A549 (cell line): ENCODE data around the gene SPATA9. TPM values are rescaled to one million over a fixed set of nuclear protein-coding genes. Genes with fewer than 3 reads are reported as not detected.

Experiments
- ATAC-seq, 2 experiments: fragments of 200-7000 bp in 1 of 2; fragments of >200 bp in 1 of 2; cut with Nextera tagmentation in 1 of 2; cut with Tn5 transposase in 1 of 2; 3 replicates each; pipeline versions ENCODE4 v1.8.0 to v1.9.1; 2018 to 2020; ENCODE audit warnings: mild to moderate bottlenecking in 1 of 2, moderate library complexity in 1 of 2
- CTCF ChIA-PET: fragments of 300-600 bp; sonication (Branson Sonifier 250); formaldehyde crosslinking; extraction: SDS; loops from one replicate; lab custom pipeline; 2021; ENCODE audit warnings: antibody characterized with exemption, inconsistent platforms; lab: Yijun Ruan, JAX
- POLR2A ChIA-PET: fragments of 350-600 bp; formaldehyde crosslinking; extraction: SDS; loops from one replicate; lab custom pipeline; 2021; ENCODE audit warnings: antibody characterized with exemption, inconsistent platforms; lab: Yijun Ruan, JAX
- DNase-seq, 2 experiments: peaks; one replicate each; pipeline versions ENCODE4 v3.0.0 to v3.0.0-alpha.2; 2011 to 2016; ENCODE audit warnings: low read depth in 1 of 2, low spot score in 1 of 2
- FAIRE-seq: peaks from 2 replicates; lab custom pipeline; 2011; peaks lifted over from hg19 to GRCh38; lab: Jason Lieb, UNC
- H3K27ac ChIP-seq, 2 experiments: fragments of >200 bp; sonication (Bioruptor Twin); formaldehyde crosslinking; 3 replicates each; pipeline ENCODE4 v1.5.1; 2016 to 2017
- H3K4me1 ChIP-seq: fragments of >200 bp; sonication (Bioruptor Twin); formaldehyde crosslinking; 3 replicates; pipeline ENCODE4 v1.6.1; 2016
- H3K4me2 ChIP-seq: fragments of >200 bp; sonication (Bioruptor Twin); formaldehyde crosslinking; 3 replicates; pipeline ENCODE4 v1.6.1; 2016
- H3K4me3 ChIP-seq: fragments of >200 bp; sonication (Bioruptor Twin); formaldehyde crosslinking; 3 replicates; pipeline ENCODE4 v1.5.1; 2016
- H3K9me3 ChIP-seq: fragments of >200 bp; sonication (Bioruptor Twin); formaldehyde crosslinking; 3 replicates; pipeline ENCODE4 v1.6.1; 2016
- CEBPB ChIP-seq, 2 experiments: fragments of >200 bp in 1 of 2; sonication (Bioruptor Twin) in 1 of 2; formaldehyde crosslinking in 1 of 2; IDR thresholded peaks; 2 replicates each; pipeline ENCODE4 v1.6.1; 2012 to 2016
- EHF ChIP-seq: fragments of 250-450 bp; sonication (Bioruptor Pico); IDR thresholded peaks from 2 replicates; pipeline ENCODE4 v1.5.0; 2020; ENCODE audit warnings: mild to moderate bottlenecking
- EHMT2 ChIP-seq: fragments of 200-600 bp; sonication (generic); IDR thresholded peaks from 2 replicates; pipeline ENCODE4 v1.6.1; 2016; ENCODE audit warnings: antibody characterized with exemption, low read depth, mild to moderate bottlenecking, moderate library complexity
- EP300 ChIP-seq, 2 experiments: fragments of >200 bp; sonication (Bioruptor Twin); formaldehyde crosslinking; IDR thresholded peaks; 2 replicates in 1 of 2; 3 replicates in 1 of 2; pipeline ENCODE4 v1.6.1; 2016 to 2017
- ESRRA ChIP-seq: fragments of 150-350 bp; IDR thresholded peaks from 2 replicates; pipeline ENCODE4 v1.6.1; 2014; ENCODE audit warnings: mild to moderate bottlenecking, low read length, borderline replicate concordance
- FOXS1 ChIP-seq: fragments of 250-450 bp; sonication (Bioruptor Pico); IDR thresholded peaks from 2 replicates; pipeline ENCODE4 v1.5.0; 2020; ENCODE audit warnings: mild to moderate bottlenecking, moderate library complexity
- GATA3 ChIP-seq: IDR thresholded peaks from 2 replicates; pipeline ENCODE4 v1.6.1; 2012; ENCODE audit warnings: borderline replicate concordance
- HOXA7 ChIP-seq: fragments of 250-450 bp; sonication (Bioruptor Pico); IDR thresholded peaks from 2 replicates; pipeline ENCODE4 v1.5.0; 2020; ENCODE audit warnings: mild to moderate bottlenecking, moderate library complexity
- JUNB ChIP-seq: fragments of >200 bp; sonication (Bioruptor Twin); formaldehyde crosslinking; IDR thresholded peaks from 2 replicates; pipeline ENCODE4 v1.6.1; 2016
- KDM1A ChIP-seq: fragments of 200-600 bp; sonication (generic); IDR thresholded peaks from 2 replicates; pipeline ENCODE4 v1.6.1; 2016; ENCODE audit warnings: low read depth, mild to moderate bottlenecking
- KDM5A ChIP-seq: fragments of 200-600 bp; sonication (generic); IDR thresholded peaks from 2 replicates; pipeline ENCODE4 v1.6.1; 2016; ENCODE audit warnings: antibody characterized with exemption, mild to moderate bottlenecking
- PHF8 ChIP-seq: fragments of 200-600 bp; sonication (generic); IDR thresholded peaks from 2 replicates; pipeline ENCODE4 v1.6.1; 2016; ENCODE audit warnings: low read depth, mild to moderate bottlenecking, antibody characterized with exemption, moderate library complexity, borderline replicate concordance
- POLR2A ChIP-seq: IDR thresholded peaks from 2 replicates; pipeline ENCODE4 v1.6.1; 2012; ENCODE audit warnings: mild to moderate bottlenecking, low read length
- RAD21 ChIP-seq, 2 experiments: fragments of >200 bp in 1 of 2; sonication (Bioruptor Twin) in 1 of 2; formaldehyde crosslinking in 1 of 2; IDR thresholded peaks in 1 of 2; conservative IDR thresholded peaks in 1 of 2; 2 replicates in 1 of 2; 3 replicates in 1 of 2; pipeline ENCODE4 v1.6.1; 2012 to 2018; ENCODE audit warnings: inconsistent platforms in 1 of 2
- RCOR1 ChIP-seq: fragments of 150-350 bp; IDR thresholded peaks from 2 replicates; pipeline ENCODE4 v1.6.1; 2014; ENCODE audit warnings: antibody characterized with exemption, low read length, low read depth
- RFX5 ChIP-seq: fragments of 450-650 bp; IDR thresholded peaks from 2 replicates; pipeline ENCODE4 v1.7.1; 2014; ENCODE audit warnings: antibody characterized with exemption, mild to moderate bottlenecking, moderate library complexity
- RNF2 ChIP-seq: fragments of 200-600 bp; sonication (generic); IDR thresholded peaks from 2 replicates; pipeline ENCODE4 v1.6.1; 2016; ENCODE audit warnings: low read depth, mild to moderate bottlenecking, antibody characterized with exemption, moderate library complexity, borderline replicate concordance
- SMC3 ChIP-seq: fragments of >200 bp; sonication (Bioruptor Twin); formaldehyde crosslinking; IDR thresholded peaks from 3 replicates; pipeline ENCODE4 v1.6.1; 2018; ENCODE audit warnings: inconsistent platforms
- SREBF2 ChIP-seq: fragments of 450-650 bp; IDR thresholded peaks from 2 replicates; pipeline ENCODE4 v1.6.1; 2014; ENCODE audit warnings: mild to moderate bottlenecking, moderate library complexity
- TFCP2L1 ChIP-seq: fragments of 250-450 bp; sonication (Bioruptor Pico); IDR thresholded peaks from 2 replicates; pipeline ENCODE4 v1.5.0; 2021; ENCODE audit warnings: mild to moderate bottlenecking
- ZC3H11A ChIP-seq: fragments of 450-650 bp; IDR thresholded peaks from 2 replicates; pipeline ENCODE4 v1.6.1; 2014; ENCODE audit warnings: antibody characterized with exemption, mild to moderate bottlenecking
- ZFP36 ChIP-seq: fragments of 450-650 bp; IDR thresholded peaks from 2 replicates; pipeline ENCODE4 v1.6.1; 2014; ENCODE audit warnings: borderline replicate concordance; ENCODE audit not compliant: partially characterized antibody
- ZNF302 ChIP-seq: fragments of 250-450 bp; sonication (Bioruptor Pico); IDR thresholded peaks from 2 replicates; pipeline ENCODE4 v1.9.0; 2021; ENCODE audit warnings: inconsistent platforms, mild to moderate bottlenecking, moderate library complexity
- ZSCAN20 ChIP-seq: fragments of 250-450 bp; sonication (Bioruptor Pico); IDR thresholded peaks from 2 replicates; pipeline ENCODE4 v1.8.0; 2022; ENCODE audit warnings: mild to moderate bottlenecking, moderate library complexity
- WGBS: methylation state at CpG from one replicate; pipeline ENCODE4 v1.1.6; 2017; ENCODE audit errors: missing lambda C conversion rate; 5-methylcytosine and 5-hydroxymethylcytosine counted together
- polyA plus RNA-seq, 4 experiments: library from polyadenylated mRNA; depleted of rRNA in 3 of 4; stranded (reverse); fragments of >200 nt; fragmentation: RNase III in 1 of 4; extraction: RNeasy Plus Mini Kit Qiagen cat#74134 plus additional on column Dnase treatment in 1 of 4; gene quantifications; 2 replicates in 3 of 4; 3 replicates in 1 of 4; pipeline ENCODE4 v1.2.3, GENCODE V29; 2011 to 2017
- TF ChIP-seq, protein P1 (sequence below): fragments of 250-450 bp; sonication (Bioruptor Pico); IDR thresholded peaks from 2 replicates; pipeline ENCODE4 v1.5.0; 2020; ENCODE audit warnings: low read depth, mild to moderate bottlenecking, moderate library complexity
- TF ChIP-seq, protein P2 (sequence below): fragments of >200 bp; sonication (Bioruptor Twin); formaldehyde crosslinking; IDR thresholded peaks from 3 replicates; pipeline ENCODE4 v1.6.1; 2016
- TF ChIP-seq, protein P3 (sequence below): IDR thresholded peaks from 2 replicates; pipeline ENCODE4 v1.6.1; 2012
- TF ChIP-seq, protein P4 (sequence below): fragments of 150-350 bp; IDR thresholded peaks from 2 replicates; pipeline ENCODE4 v1.6.1; 2014; ENCODE audit warnings: low read depth, mild to moderate bottlenecking, low read length
- TF ChIP-seq, protein P5 (sequence below): fragments of >200 bp; sonication (Bioruptor Twin); formaldehyde crosslinking; IDR thresholded peaks from 2 replicates; pipeline ENCODE4 v1.6.1; 2016

SPATA9 gene
- polyA plus RNA-seq, 2 of the 4 experiments (the other 2 are of a cell fraction), result 0.16 TPM; not detected in 1

DNA sequence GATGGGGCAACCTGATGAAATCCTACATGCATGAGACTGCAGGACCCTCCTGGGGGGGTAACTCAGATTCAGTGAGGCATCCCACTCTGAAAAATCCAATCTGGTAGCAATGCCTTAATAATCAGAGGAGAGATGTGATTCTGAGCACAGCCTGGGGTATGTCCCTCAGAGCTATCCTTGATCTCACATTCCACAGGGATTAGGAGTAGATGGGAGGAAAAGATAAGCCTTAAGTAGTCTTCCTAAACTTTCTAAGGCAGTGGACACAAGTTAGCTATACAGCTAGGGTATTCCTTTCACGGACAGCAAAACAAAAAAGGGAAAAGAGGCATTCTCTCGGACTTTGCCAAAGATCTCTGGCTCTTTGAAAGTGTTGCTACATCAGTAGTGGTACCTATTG lies 3.9 kb upstream of the SPATA9 start:
- Histone ChIP-seq H3K9me3 (no peaks in the 10 kb centered on the region), H3K4me2 (no peak overlapping the region), H3K27ac (no peak overlapping the region)
- ATAC-seq, result no peak
- no peak for FAIRE-seq
- CTCF ChIA-PET, result no interaction called here
- TF ChIP-seq TFCP2L1 (CRISPR knock-in tag) (no peak), POLR2A (no peak), ESRRA (no peak)
- TF ChIP-seq, all 56 proteins: peak for 0
- DNase-seq, result no peak
- 34% methylated on average over 2 of the region's 2 CpGs for WGBS
- Histone ChIP-seq H3K4me3 (no peak overlapping the region), H3K4me1 (no peaks in the 10 kb centered on the region)
- POLR2A ChIA-PET, result no interaction called here

DNA sequence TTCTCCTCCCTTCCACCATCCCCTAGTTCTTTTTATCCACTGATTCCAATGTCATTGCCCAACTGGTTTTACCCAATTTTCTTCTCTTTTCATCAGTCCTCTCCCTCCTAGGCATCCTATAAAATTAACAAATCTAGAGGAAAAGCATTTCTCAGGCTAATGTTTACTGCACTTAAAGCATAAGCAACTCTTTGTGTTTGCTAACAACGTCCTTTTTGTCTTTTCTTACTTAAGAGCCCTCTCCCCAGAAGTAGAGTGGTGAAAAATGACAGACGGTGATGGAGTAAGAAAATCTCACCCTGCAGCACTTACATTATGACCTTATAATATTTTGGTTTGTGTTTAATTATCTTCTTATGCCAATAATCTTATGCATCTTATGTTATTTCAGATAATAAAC lies 1.6 kb upstream of the SPATA9 start:
- POLR2A ChIA-PET, result no interaction called here
- 39% methylated on average over 2 of the region's 2 CpGs for WGBS
- H3K4me2 ChIP-seq, result no peak overlapping the region
- DNase-seq (no peak), FAIRE-seq (no peak), ATAC-seq (no peak)
- CTCF ChIA-PET, result no interaction called here
- H3K4me1 ChIP-seq, result no peaks in the 10 kb centered on the region
- no peaks in the 10 kb centered on the region for H3K9me3 ChIP-seq
- TF ChIP-seq EHMT2, result no peak
- TF ChIP-seq, protein P1, sequence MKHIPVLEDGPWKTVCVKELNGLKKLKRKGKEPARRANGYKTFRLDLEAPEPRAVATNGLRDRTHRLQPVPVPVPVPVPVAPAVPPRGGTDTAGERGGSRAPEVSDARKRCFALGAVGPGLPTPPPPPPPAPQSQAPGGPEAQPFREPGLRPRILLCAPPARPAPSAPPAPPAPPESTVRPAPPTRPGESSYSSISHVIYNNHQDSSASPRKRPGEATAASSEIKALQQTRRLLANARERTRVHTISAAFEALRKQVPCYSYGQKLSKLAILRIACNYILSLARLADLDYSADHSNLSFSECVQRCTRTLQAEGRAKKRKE (CRISPR knock-in tag), result no peak
- no peak for TF ChIP-seq ZSCAN20 (CRISPR knock-in tag)
- TF ChIP-seq, protein P2, sequence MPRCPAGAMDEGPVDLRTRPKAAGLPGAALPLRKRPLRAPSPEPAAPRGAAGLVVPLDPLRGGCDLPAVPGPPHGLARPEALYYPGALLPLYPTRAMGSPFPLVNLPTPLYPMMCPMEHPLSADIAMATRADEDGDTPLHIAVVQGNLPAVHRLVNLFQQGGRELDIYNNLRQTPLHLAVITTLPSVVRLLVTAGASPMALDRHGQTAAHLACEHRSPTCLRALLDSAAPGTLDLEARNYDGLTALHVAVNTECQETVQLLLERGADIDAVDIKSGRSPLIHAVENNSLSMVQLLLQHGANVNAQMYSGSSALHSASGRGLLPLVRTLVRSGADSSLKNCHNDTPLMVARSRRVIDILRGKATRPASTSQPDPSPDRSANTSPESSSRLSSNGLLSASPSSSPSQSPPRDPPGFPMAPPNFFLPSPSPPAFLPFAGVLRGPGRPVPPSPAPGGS, result no peak
- no peak for TF ChIP-seq GATA3
- TF ChIP-seq ZNF302 (CRISPR knock-in tag), result no peak
- no peak for TF ChIP-seq POLR2A
- H3K27ac ChIP-seq, result no peak overlapping the region
- H3K4me3 ChIP-seq, result no peak overlapping the region

DNA sequence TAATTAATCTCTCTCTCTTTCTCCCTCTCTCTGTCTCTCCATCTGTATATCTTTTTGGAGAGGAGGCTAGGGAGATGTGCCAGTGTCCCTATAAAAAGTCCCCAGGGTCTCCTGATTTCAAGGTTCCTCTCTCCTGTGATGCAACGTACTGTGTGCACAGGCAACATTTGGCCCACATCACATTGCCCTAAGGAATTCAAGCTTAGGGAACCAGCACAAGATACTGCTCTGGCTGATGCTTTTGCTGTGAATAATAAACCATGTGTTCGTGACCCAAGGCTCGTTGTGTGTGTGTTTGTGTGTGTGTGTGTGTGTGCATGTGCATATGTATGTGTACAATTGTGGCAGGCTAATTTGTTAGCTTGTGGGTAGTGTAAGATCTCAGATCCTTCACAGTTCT lies 9.7 kb downstream of the SPATA9 start:
- ChIA-PET POLR2A (no interaction called here), CTCF (interaction anchor here (0.6 to 3.6 kb wide), 3 partner anchors 9 to 108 kb away, joined by 3 to 13 read pairs (median 10); no protein-coding TSS in a partner anchor)
- H3K27ac ChIP-seq, result no peak overlapping the region
- no peak for DNase-seq
- no peak overlapping the region for H3K4me2 ChIP-seq
- no peak overlapping the region for H3K4me3 ChIP-seq
- FAIRE-seq, result no peak
- no peak for ATAC-seq
- 68% methylated on average over 3 of the region's 3 CpGs for WGBS
- TF ChIP-seq SMC3, result no peak
- TF ChIP-seq ZFP36, result no peak
- TF ChIP-seq KDM5A, result no peak
- TF ChIP-seq ZC3H11A, result no peak
- no peak for TF ChIP-seq EHMT2
- TF ChIP-seq RFX5, result no peak
- no peak for TF ChIP-seq FOXS1 (CRISPR knock-in tag)
- no peak for TF ChIP-seq JUNB
- TF ChIP-seq, all 56 proteins: peak for 0
- no peaks in the 10 kb centered on the region for H3K9me3 ChIP-seq
- no peaks in the 10 kb centered on the region for H3K4me1 ChIP-seq

DNA sequence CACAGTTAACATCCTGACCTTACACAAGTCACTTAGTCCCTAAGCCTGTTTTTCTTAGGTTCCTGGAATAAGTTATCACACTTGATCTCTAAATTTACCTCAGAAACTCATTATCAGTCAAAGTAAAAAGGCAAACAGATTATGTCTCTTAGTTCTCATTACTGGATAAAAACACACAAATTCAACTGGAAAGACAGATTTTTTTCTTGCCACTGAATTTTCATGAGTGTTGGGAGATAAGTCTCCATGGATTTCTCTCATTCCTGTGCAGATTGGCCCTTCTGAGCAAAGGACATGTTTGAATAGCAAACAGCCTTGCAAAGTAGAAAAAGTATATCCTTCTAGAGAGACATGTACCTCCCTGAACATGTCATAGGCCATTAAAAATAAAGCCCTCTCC lies 10.2 kb downstream of the SPATA9 start:
- Histone ChIP-seq H3K9me3 (no peaks in the 10 kb centered on the region), H3K4me2 (no peak overlapping the region), H3K4me1 (no peaks in the 10 kb centered on the region), H3K4me3 (no peak overlapping the region), H3K27ac (no peak overlapping the region)
- DNase-seq (no peak), ATAC-seq (no peak), FAIRE-seq (no peak)
- ChIA-PET POLR2A (no interaction called here), CTCF (interaction anchor here (1.1 to 2.3 kb wide), 3 partner anchors 9 to 109 kb away, joined by 4 to 13 read pairs (median 6); no protein-coding TSS in a partner anchor)
- no peak for TF ChIP-seq TFCP2L1 (CRISPR knock-in tag)
- no peak for TF ChIP-seq SREBF2
- TF ChIP-seq HOXA7, result no peak
- TF ChIP-seq RNF2, result no peak
- no peak for TF ChIP-seq CEBPB (IDR thresholded peaks at IDR 0.05)
- TF ChIP-seq RAD21 (conservative IDR thresholded peaks at IDR 0.05 in 1 of 2, IDR thresholded peaks at IDR 0.05 in 1 of 2), result no peak
- TF ChIP-seq ESRRA, result no peak
- TF ChIP-seq KDM1A, result no peak
- TF ChIP-seq PHF8, result no peak
- TF ChIP-seq RCOR1, result no peak
- TF ChIP-seq, protein P3, sequence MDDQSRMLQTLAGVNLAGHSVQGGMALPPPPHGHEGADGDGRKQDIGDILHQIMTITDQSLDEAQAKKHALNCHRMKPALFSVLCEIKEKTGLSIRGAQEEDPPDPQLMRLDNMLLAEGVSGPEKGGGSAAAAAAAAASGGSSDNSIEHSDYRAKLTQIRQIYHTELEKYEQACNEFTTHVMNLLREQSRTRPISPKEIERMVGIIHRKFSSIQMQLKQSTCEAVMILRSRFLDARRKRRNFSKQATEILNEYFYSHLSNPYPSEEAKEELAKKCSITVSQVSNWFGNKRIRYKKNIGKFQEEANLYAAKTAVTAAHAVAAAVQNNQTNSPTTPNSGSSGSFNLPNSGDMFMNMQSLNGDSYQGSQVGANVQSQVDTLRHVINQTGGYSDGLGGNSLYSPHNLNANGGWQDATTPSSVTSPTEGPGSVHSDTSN, result no peak
- TF ChIP-seq EP300 (IDR thresholded peaks at IDR 0.05), result no peak
- no peak for TF ChIP-seq EHMT2
- no peak for TF ChIP-seq ZC3H11A
- no peak for TF ChIP-seq EHF (CRISPR knock-in tag)
- no peak for TF ChIP-seq FOXS1 (CRISPR knock-in tag)
- TF ChIP-seq, protein P4, sequence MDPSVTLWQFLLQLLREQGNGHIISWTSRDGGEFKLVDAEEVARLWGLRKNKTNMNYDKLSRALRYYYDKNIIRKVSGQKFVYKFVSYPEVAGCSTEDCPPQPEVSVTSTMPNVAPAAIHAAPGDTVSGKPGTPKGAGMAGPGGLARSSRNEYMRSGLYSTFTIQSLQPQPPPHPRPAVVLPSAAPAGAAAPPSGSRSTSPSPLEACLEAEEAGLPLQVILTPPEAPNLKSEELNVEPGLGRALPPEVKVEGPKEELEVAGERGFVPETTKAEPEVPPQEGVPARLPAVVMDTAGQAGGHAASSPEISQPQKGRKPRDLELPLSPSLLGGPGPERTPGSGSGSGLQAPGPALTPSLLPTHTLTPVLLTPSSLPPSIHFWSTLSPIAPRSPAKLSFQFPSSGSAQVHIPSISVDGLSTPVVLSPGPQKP, result no peak
- TF ChIP-seq, protein P5, sequence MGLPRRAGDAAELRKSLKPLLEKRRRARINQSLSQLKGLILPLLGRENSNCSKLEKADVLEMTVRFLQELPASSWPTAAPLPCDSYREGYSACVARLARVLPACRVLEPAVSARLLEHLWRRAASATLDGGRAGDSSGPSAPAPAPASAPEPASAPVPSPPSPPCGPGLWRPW, result no peak
